ENCODE data around the gene NFIB. TPM values are rescaled to one million over a fixed set of nuclear protein-coding genes. Genes with fewer than 3 reads are reported as not detected.

Gene NFIB
- polyA plus RNA-seq, 1 of the 3 experiments (the other 2 are of a cell fraction): 9.2 TPM

GRCh38 chr9:14346811-14347405, 33.0 kb upstream of the NFIB start:
- 90% methylated on average over 37 of the region's 37 CpGs for WGBS (ENCODE audit: low lambda C conversion rate)
- Histone ChIP-seq H3K27me3 (ENCODE audit: insufficient read depth) (no peaks in the 10 kb centered on the region), H3K79me2 (ENCODE audit: insufficient read depth) (no peaks in the 10 kb centered on the region), H3K9ac (no peak overlapping the region), H3K4me1 (ENCODE audit: control insufficient read depth in 1 of 2, insufficient read depth in 2 of 2, low read depth in 1 of 2, low read length in 1 of 2) (peaks cover 0 to 13% of the 10 kb centered on the region in 2 experiments; a peak in 2 of 4 replicates), H3K9me3 (no peaks in the 10 kb centered on the region), H3F3A (replicated peaks; ENCODE audit: insufficient read depth) (no peaks in the 10 kb centered on the region), H3K36me3 (replicated peaks in 1 of 2; ENCODE audit: control insufficient read depth in 1 of 2, insufficient read depth in 2 of 2, low read length in 1 of 2) (no peaks in the 10 kb centered on the region), H3K4me3 (ENCODE audit: low read depth in 2 of 2, low read length in 1 of 2) (no peak overlapping the region), H4K20me1 (ENCODE audit: insufficient read depth) (no peaks in the 10 kb centered on the region), H3K27ac (ENCODE audit: low read depth in 2 of 2, low read length in 1 of 2) (no peak overlapping the region), H3K4me2 (no peak overlapping the region), H3K9me2 (no peaks in the 10 kb centered on the region), H2AFZ (ENCODE audit: low read depth) (no peak overlapping the region)
- DNase-seq: peak; percentile 20
- ChIA-PET CTCF (no interaction called here), POLR2A (no interaction called here)
- TF ChIP-seq RAD21 (IDR thresholded peaks at IDR 0.05; ENCODE audit: low read length): no peak
- TF ChIP-seq RFX5 (IDR thresholded peaks at IDR 0.05; ENCODE audit: low read length): no peak
- no peak for TF ChIP-seq FOXJ3 (CRISPR knock-in tag; IDR thresholded peaks at IDR 0.05)
- no peak for TF ChIP-seq PBX3 (IDR thresholded peaks at IDR 0.05)
- no peak for TF ChIP-seq IRF3 (IDR thresholded peaks at IDR 0.05; ENCODE audit: low read depth, low read length)
- TF ChIP-seq MXI1 (IDR thresholded peaks at IDR 0.05; ENCODE audit: low read depth, low read length): no peak
- TF ChIP-seq RXRA (IDR thresholded peaks at IDR 0.05; ENCODE audit: borderline replicate concordance, low read depth): no peak
- no peak for TF ChIP-seq TAF1 (IDR thresholded peaks at IDR 0.05; ENCODE audit: borderline replicate concordance, low read depth, low read length)
- TF ChIP-seq GATA2 (CRISPR knock-in tag; IDR thresholded peaks at IDR 0.05): no peak

- H3K9me2 ChIP-seq: no peaks in the 10 kb centered on the region
- H3K79me2 ChIP-seq (ENCODE audit: insufficient read depth): no peaks in the 10 kb centered on the region
- H3K9me3 ChIP-seq: no peaks in the 10 kb centered on the region
- no peak overlapping the region for H2AFZ ChIP-seq (ENCODE audit: low read depth)
- ChIA-PET CTCF (no interaction called here), POLR2A (no interaction called here)
- no peak overlapping the region for H3K27ac ChIP-seq (ENCODE audit: low read depth in 2 of 2, low read length in 1 of 2)
- peaks cover 0 to 13% of the 10 kb centered on the region in 2 experiments; a peak in 2 of 4 replicates for H3K4me1 ChIP-seq (ENCODE audit: control insufficient read depth in 1 of 2, insufficient read depth in 2 of 2, low read depth in 1 of 2, low read length in 1 of 2)
- DNase-seq: peak; percentile 8
- WGBS (ENCODE audit: low lambda C conversion rate): 95% methylated on average over 35 of the region's 35 CpGs
- H3K9ac ChIP-seq: no peak overlapping the region
- no peaks in the 10 kb centered on the region for H3K36me3 ChIP-seq (replicated peaks in 1 of 2; ENCODE audit: control insufficient read depth in 1 of 2, insufficient read depth in 2 of 2, low read length in 1 of 2)
- H3K27me3 ChIP-seq (ENCODE audit: insufficient read depth): no peaks in the 10 kb centered on the region
- no peak overlapping the region for H3K4me2 ChIP-seq
- no peak overlapping the region for H3K4me3 ChIP-seq (ENCODE audit: low read depth in 2 of 2, low read length in 1 of 2)
- no peaks in the 10 kb centered on the region for H3F3A ChIP-seq (replicated peaks; ENCODE audit: insufficient read depth)
- H4K20me1 ChIP-seq (ENCODE audit: insufficient read depth): no peaks in the 10 kb centered on the region
- TF ChIP-seq ELF1 (IDR thresholded peaks at IDR 0.05): no peak
- TF ChIP-seq ZBTB33 (IDR thresholded peaks at IDR 0.05; ENCODE audit: borderline replicate concordance, low read depth): no peak
- TF ChIP-seq TCF12 (IDR thresholded peaks at IDR 0.05): no peak
- no peak for TF ChIP-seq EP300 (IDR thresholded peaks at IDR 0.05; ENCODE audit: borderline replicate concordance in 1 of 2, low read depth in 1 of 2, low read length in 1 of 2)
- TF ChIP-seq TEAD4 (IDR thresholded peaks at IDR 0.05; ENCODE audit: borderline replicate concordance, insufficient read depth): no peak
- TF ChIP-seq CHD2 (IDR thresholded peaks at IDR 0.05; ENCODE audit: low read length, partially characterized antibody): no peak
- TF ChIP-seq USF2 (IDR thresholded peaks at IDR 0.05; ENCODE audit: borderline replicate concordance, low read depth, low read length): no peak
- no peak for TF ChIP-seq IRF3 (IDR thresholded peaks at IDR 0.05; ENCODE audit: low read depth, low read length)
- no peak for TF ChIP-seq MEF2A (IDR thresholded peaks at IDR 0.05; ENCODE audit: borderline replicate concordance, low read depth)
- no peak for TF ChIP-seq RXRA (IDR thresholded peaks at IDR 0.05; ENCODE audit: borderline replicate concordance, low read depth)
- TF ChIP-seq EZH2phosphoT487 (IDR thresholded peaks at IDR 0.05; ENCODE audit: borderline replicate concordance, low read depth): no peak
Observed at GRCh38 chr9:14346231-14346791, 32.4 kb upstream of the NFIB start.

All from SK-N-SH (cell line).